A549 treated with AZD9567 at 1 μM for 4 hours (cell line): ENCODE data around the gene NDRG2. TPM values are rescaled to one million over a fixed set of nuclear protein-coding genes. Genes with fewer than 3 reads are reported as not detected.

ENCODE experiments used
- total RNA-seq: library from RNA; stranded (reverse); fragments of 200-300 nt; extraction: Qiagen RNA extraction; gene quantifications from 5 replicates; pipeline ENCODE4 v1.2.3, GENCODE V29; 2022; ENCODE audit not compliant: insufficient read depth

The NDRG2 gene
- total RNA-seq = 1.3 to 2.8 TPM (median 2.4 TPM) in 5 replicates

GRCh38 chr14:21024585-21025370, at the start of gene NDRG2:
TSS of gene NDRG2 (minus strand) at chr14:21025061. CDS start at chr14:21023315, 1,746 bp downstream.

GRCh38 chr14:21070083-21070609, 45.3 kb upstream of the NDRG2 start, which contains the start of gene ARHGEF40:
TSS of gene ARHGEF40 (plus strand) at chr14:21070304. CDS start at chr14:21070397, 93 bp downstream.

GRCh38 chr14:21057803-21058675, 33.2 kb upstream of the NDRG2 start, which contains the start of gene RNASE8:
TSS of gene RNASE8 (plus strand) at chr14:21057822. CDS start at chr14:21057893, 71 bp downstream.

GRCh38 chr14:21041676-21042433, 17.0 kb upstream of the NDRG2 start, which contains the start of gene RNASE7:
TSS of gene RNASE7 (plus strand) at chr14:21042362. CDS start at chr14:21042993, 631 bp downstream.

GRCh38 chr14:21034707-21035106, 9.8 kb upstream of the NDRG2 start, which contains the start of gene RNASE13:
TSS of gene RNASE13 (minus strand) at chr14:21034807. CDS start at chr14:21034288, 519 bp downstream.

GRCh38 chr14:21029917-21030316, 5.1 kb upstream of the NDRG2 start, which contains the start of gene TPPP2:
TSS of gene TPPP2 (plus strand) at chr14:21030217. CDS start at chr14:21030582, 365 bp downstream.

GRCh38 chr14:20998674-20999366, 26.0 kb downstream of the NDRG2 start, which contains the start of gene SLC39A2:
TSS of gene SLC39A2 (plus strand) at chr14:20999293. CDS start at chr14:20999447, 154 bp downstream.

GRCh38 chr14:20989787-20990600, 34.9 kb downstream of the NDRG2 start, which contains the start of gene METTL17:
TSS of gene METTL17 (plus strand) at chr14:20989980. CDS start at chr14:20990003, 23 bp downstream.

Other genes with a start within 250 kb of the NDRG2 start
- gene RNASE6, start 243.8 kb downstream of the NDRG2 start, total RNA-seq = not detected in 5 replicates
- gene RNASE1, start 222.2 kb downstream of the NDRG2 start, total RNA-seq = 0.19 to 0.39 TPM (median 0.29 TPM) in 4 of 5 replicates, not detected in the other
- not detected in 5 replicates for gene RNASE3, start 133.7 kb downstream of the NDRG2 start, total RNA-seq
- gene RNASE2, start 69.6 kb downstream of the NDRG2 start, total RNA-seq = not detected in 5 replicates
- 57.7 to 80.3 TPM (median 76.2 TPM) in 5 replicates for gene METTL17, start 35.1 kb downstream of the NDRG2 start, total RNA-seq
- 0.06 to 0.08 TPM in 2 of 5 replicates, not detected in the others for gene SLC39A2, start 25.8 kb downstream of the NDRG2 start, total RNA-seq
- not detected in 5 replicates for gene TPPP2, start 5.2 kb upstream of the NDRG2 start, total RNA-seq
- not detected in 5 replicates for gene RNASE13, start 9.7 kb upstream of the NDRG2 start, total RNA-seq
- gene RNASE7, start 17.3 kb upstream of the NDRG2 start, total RNA-seq = not detected in 5 replicates
- gene RNASE8, start 32.8 kb upstream of the NDRG2 start, total RNA-seq = not detected in 5 replicates
- 6.0 to 10.5 TPM (median 8.1 TPM) in 5 replicates for gene ARHGEF40, start 45.2 kb upstream of the NDRG2 start, total RNA-seq
- 11.2 to 25.3 TPM (median 24.9 TPM) in 5 replicates for gene ZNF219, start 73.6 kb upstream of the NDRG2 start, total RNA-seq
- 0.41 to 0.90 TPM (median 0.87 TPM) in 4 of 5 replicates, not detected in the other for gene TMEM253, start 76.0 kb upstream of the NDRG2 start, total RNA-seq
- gene OR5AU1, start 131.0 kb upstream of the NDRG2 start, total RNA-seq = not detected in 5 replicates
- gene HNRNPC, start 244.4 kb upstream of the NDRG2 start, total RNA-seq = 717 to 807 TPM (median 775 TPM) in 5 replicates